ENCODE measurements around the gene SH3BP4. TPM values are rescaled to one million over a fixed set of nuclear protein-coding genes. Genes with fewer than 3 reads are reported as not detected.

The SH3BP4 gene
- total and polyA plus RNA-seq, 2 of the 8 experiments (the other 6 are each of a cell fraction or from before 2014, with no cell fraction given) = 28.3 to 35.4 TPM

DNA sequence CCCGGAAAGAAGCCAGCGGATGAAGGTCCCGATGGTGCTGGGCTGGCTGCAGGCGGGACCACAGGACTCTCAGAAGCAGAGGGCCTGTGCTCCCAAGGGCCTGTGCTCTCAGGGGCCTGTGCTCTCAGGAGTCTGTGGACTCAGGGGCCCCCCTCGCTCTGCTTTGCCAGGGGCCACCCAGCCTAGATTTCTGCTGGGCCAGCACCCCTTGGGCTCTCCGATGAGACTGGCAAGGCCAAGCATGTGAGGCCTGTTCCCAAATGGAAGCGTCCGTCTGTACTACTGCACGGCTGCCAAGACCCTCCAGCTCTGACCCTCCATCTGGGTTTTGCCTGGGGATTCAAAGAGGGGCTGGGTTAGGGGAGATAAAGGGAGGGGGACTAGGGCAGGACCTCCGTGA lies 54.6 kb downstream of the SH3BP4 start:
- no peaks in the 10 kb centered on the region for H3K36me3 ChIP-seq (ENCODE audit: control insufficient read depth in 2 of 4, insufficient read depth in 4 of 4, low read length in 3 of 4)
- H3K4me2 ChIP-seq (ENCODE audit: insufficient read depth in 1 of 2, low read depth in 2 of 2, low read length in 2 of 2) = peak overlapping the region in 1 of 2 experiments; percentile 27; a peak in 1 of 4 replicates
- peaks cover 7 to 34% (median 21%) of the 10 kb centered on the region in 4 experiments for H3K4me1 ChIP-seq (replicated peaks in 1 of 4; ENCODE audit: control insufficient read depth in 3 of 4, insufficient read depth in 4 of 4, low read length in 3 of 4)
- peaks cover 45% of the 10 kb centered on the region for H3K79me1 ChIP-seq (ENCODE audit: low read depth, low read length)
- peak overlapping the region; percentile 47; the same call in 1 of the 2 replicates for H2BK5ac ChIP-seq (ENCODE audit: low read depth, low read length)
- no peak overlapping the region for H4K5ac ChIP-seq (ENCODE audit: insufficient read length, low read depth, low read length)
- H3K4ac ChIP-seq (replicated peaks; ENCODE audit: insufficient read length, low read depth, low read length) = no peak overlapping the region
- 0 out of 2 replicates have a peak overlapping the region, but pooled peaks have one; percentile 11 for H2AK5ac ChIP-seq (ENCODE audit: low read depth, low read length)
- H3K27me3 ChIP-seq (replicated peaks in 1 of 4; ENCODE audit: control insufficient read depth in 3 of 4, extremely low read depth in 1 of 4, insufficient read depth in 3 of 4, low read length in 3 of 4) = no peaks in the 10 kb centered on the region
- H4K8ac ChIP-seq (ENCODE audit: extremely low read depth, insufficient read depth, low read length) = peak overlapping the region; percentile 60; the same call in 1 of the 2 replicates
- no peak overlapping the region for H3K23ac ChIP-seq (ENCODE audit: insufficient read length)
- H4K20me1 ChIP-seq (replicated peaks in 1 of 2; ENCODE audit: control insufficient read depth in 1 of 2, insufficient read depth in 2 of 2, low read length in 2 of 2) = peaks cover 8 to 14% of the 10 kb centered on the region in 2 experiments
- POLR2A ChIA-PET (ENCODE audit: partially characterized antibody) = interaction anchor here (1.4 kb wide), 1 partner anchor 32 kb away, joined by 4 read pairs; no protein-coding TSS in a partner anchor
- H3K56ac ChIP-seq (replicated peaks; ENCODE audit: insufficient read length, low read depth, low read length) = no peak overlapping the region
- no peak overlapping the region for H3K14ac ChIP-seq (ENCODE audit: insufficient read length)
- no peak overlapping the region for H4K91ac ChIP-seq (replicated peaks; ENCODE audit: insufficient read length, low read length)
- H3K79me2 ChIP-seq (ENCODE audit: control insufficient read depth in 1 of 2, insufficient read depth in 2 of 2, low read length in 2 of 2) = peaks cover 0 to 95% of the 10 kb centered on the region in 2 experiments; a peak in 2 of 4 replicates
- no peak for TF ChIP-seq POLR2A (IDR thresholded peaks at IDR 0.05; ENCODE audit: control extremely low read depth in 1 of 2, low read depth in 2 of 2, low read length in 2 of 2)
- H2BK15ac ChIP-seq (ENCODE audit: low read length) = no peak overlapping the region
- no peaks in the 10 kb centered on the region; a peak in 1 of 4 replicates for H3K9me3 ChIP-seq (ENCODE audit: insufficient read depth in 2 of 2, low read depth in 1 of 2, low read length in 1 of 2)
- WGBS, 2 experiments (ENCODE audit: extremely low coverage in 1 of 2, insufficient coverage in 1 of 2, insufficient read length in 1 of 2, insufficient replicate concordance in 2 of 2, low coverage in 1 of 2, low lambda C conversion rate in 2 of 2, missing lambda C conversion rate in 1 of 2) = 91% methylated on average over 10 of the region's 10 CpGs; no CpG with 5 or more reads in 1 of the 2 experiments
- no peak overlapping the region for H2AFZ ChIP-seq (ENCODE audit: low read length)
- H3K27ac ChIP-seq (ENCODE audit: low read depth, low read length) = no peak overlapping the region
- no peak for DNase-seq (ENCODE audit: low read depth in 1 of 2, low spot score in 2 of 2)
- H3K23me2 ChIP-seq (ENCODE audit: low read depth, low read length) = no peaks in the 10 kb centered on the region
- H3K4me3 ChIP-seq (ENCODE audit: extremely low read depth in 1 of 4, insufficient read depth in 2 of 4, low read depth in 3 of 4, low read length in 4 of 4) = no peak overlapping the region
- no peak overlapping the region for H2BK20ac ChIP-seq (ENCODE audit: low read length)
- H3K9ac ChIP-seq (replicated peaks in 1 of 4; ENCODE audit: extremely low read depth in 1 of 4, low read depth in 3 of 4, low read length in 3 of 4) = no peak overlapping the region
- 0 out of 2 replicates have a peak overlapping the region, but pooled peaks have one; percentile 39 for H2BK12ac ChIP-seq (ENCODE audit: low read depth, low read length)
- CTCF ChIA-PET (ENCODE audit: partially characterized antibody) = interaction anchor here (0.6 to 5.9 kb wide), 15 partner anchors 9 to 1012 kb away, joined by 3 to 35 read pairs (median 4); no protein-coding TSS in a partner anchor
- no peak for FAIRE-seq
- H2BK120ac ChIP-seq (replicated peaks; ENCODE audit: low read depth, low read length) = no peak overlapping the region
- H3K18ac ChIP-seq (ENCODE audit: extremely low read depth, low read length) = peak overlapping the region; percentile 32; the same call in 1 of the 2 replicates
